B cell (primary cell): ENCODE measurements around the gene CES1. TPM values are rescaled to one million over a fixed set of nuclear protein-coding genes. Genes with fewer than 3 reads are reported as not detected.
"Not testable (repeated sequence)": the region's sequence is repeated elsewhere in the genome, so short reads cannot be mapped to it uniquely, and the experiment has no call there.

Experiments used
- ATAC-seq: fragments of 200-7000 bp; cut with Tn5 transposase; one replicate; pipeline ENCODE4 v1.10.0; 2021; ENCODE audit warnings: low read depth, mild to moderate bottlenecking, moderate number of reproducible peaks, moderate library complexity
- CTCF ChIA-PET: fragments of 350-600 bp; sonication (Branson Sonifier 250); formaldehyde crosslinking; loops from one replicate; lab custom pipeline; 2021; ENCODE audit warnings: antibody characterized with exemption, inconsistent platforms; lab: Charles Lee
- POLR2A ChIA-PET: fragments of 350-600 bp; sonication (Branson Sonifier 250); formaldehyde crosslinking; loops from one replicate; lab custom pipeline; 2021; ENCODE audit warnings: antibody characterized with exemption; lab: Charles Lee
- DNase-seq: peaks from one replicate; pipeline ENCODE4 v3.0.0; 2013
- H2AFZ ChIP-seq: 2 replicates; pipeline ENCODE4 v1.6.1; 2012; ENCODE audit warnings: mild to moderate bottlenecking, low read depth, low read length; ENCODE audit not compliant: insufficient read depth, poor library complexity, severe bottlenecking
- H3K27ac ChIP-seq, 2 donors: 1 replicate in 1 of 2; 2 replicates in 1 of 2; pipeline ENCODE4 v1.5.1; 2012 to 2013; ENCODE audit warnings: low read length in 2 of 2, mild to moderate bottlenecking in 2 of 2, moderate library complexity in 1 of 2
- H3K27me3 ChIP-seq, 4 experiments: fragments of 200-600 bp in 1 of 4; sonication (generic) in 1 of 4; replicated peaks in 1 of 4; 1 replicate in 2 of 4; 2 replicates in 2 of 4; pipeline versions ENCODE4 v1.6.1 to v1.7.0; 2013 to 2016; ENCODE audit warnings: low read length in 3 of 4, mild to moderate bottlenecking in 2 of 4, mixed read lengths in 1 of 4, moderate library complexity in 1 of 4; ENCODE audit not compliant: insufficient read depth in 4 of 4, control insufficient read depth in 3 of 4; ENCODE audit errors: control extremely low read depth in 1 of 4
- H3K36me3 ChIP-seq, 2 experiments: replicated peaks in 1 of 2; 1 replicate in 1 of 2; 2 replicates in 1 of 2; pipeline versions ENCODE4 v1.6.1 to v1.7.1; 2013; ENCODE audit warnings: low read length in 1 of 2; ENCODE audit not compliant: insufficient read depth in 2 of 2, control insufficient read depth in 1 of 2; ENCODE audit errors: control extremely low read depth in 1 of 2, extremely low read depth in 1 of 2
- H3K4me1 ChIP-seq, 2 donors: fragments of 200-600 bp in 1 of 2; sonication (generic) in 1 of 2; 1 replicate in 1 of 2; 2 replicates in 1 of 2; pipeline versions ENCODE4 v1.5.1 to v1.6.1; 2013 to 2017; ENCODE audit warnings: low read length in 2 of 2; ENCODE audit not compliant: control insufficient read depth in 2 of 2, insufficient read depth in 2 of 2
- H3K4me2 ChIP-seq: replicated peaks from 2 replicates; pipeline ENCODE3; 2012; ENCODE audit warnings: mild to moderate bottlenecking, low read depth, low read length; ENCODE audit not compliant: poor library complexity, severe bottlenecking
- H3K4me3 ChIP-seq, 5 experiments: fragments of 200-600 bp in 1 of 5; sonication (generic) in 1 of 5; 1 replicate in 3 of 5; 2 replicates in 2 of 5; pipeline versions ENCODE4 v1.5.1 to v1.7.0; 2011 to 2016; ENCODE audit warnings: low read length in 4 of 5, mild to moderate bottlenecking in 4 of 5, low read depth in 2 of 5, control low read depth in 1 of 5, moderate library complexity in 1 of 5; ENCODE audit not compliant: insufficient read depth in 1 of 5; ENCODE audit errors: control extremely low read depth in 1 of 5, extremely low read depth in 1 of 5
- H3K79me2 ChIP-seq: fragments of 200-600 bp; sonication (generic); one replicate; pipeline ENCODE4 v1.6.0; 2016; ENCODE audit warnings: low read length; ENCODE audit not compliant: control insufficient read depth, insufficient read depth
- H3K9ac ChIP-seq: fragments of 200-600 bp; sonication (generic); 2 replicates; pipeline ENCODE4 v1.6.1; 2017; ENCODE audit warnings: mild to moderate bottlenecking, low read length, moderate library complexity
- H3K9me3 ChIP-seq, 3 donors: one replicate each; pipeline versions ENCODE4 v1.6.1 to v1.7.1; 2013; ENCODE audit warnings: low read length in 2 of 3; ENCODE audit not compliant: control insufficient read depth in 2 of 3, insufficient read depth in 1 of 3; ENCODE audit errors: control extremely low read depth in 1 of 3
- H4K20me1 ChIP-seq: 2 replicates; pipeline ENCODE4 v1.6.0; 2012; ENCODE audit warnings: mild to moderate bottlenecking, low read length; ENCODE audit not compliant: insufficient read depth, control insufficient read depth, poor library complexity, severe bottlenecking
- H3K27ac Mint-ChIP-seq: one replicate; pipeline ENCODE4 v1.8.0; 2021; ENCODE audit warnings: mixed read lengths
- H3K27me3 Mint-ChIP-seq: one replicate; pipeline ENCODE4 v1.8.0; 2021; ENCODE audit warnings: mixed read lengths
- H3K4me1 Mint-ChIP-seq: one replicate; pipeline ENCODE4 v1.8.0; 2021; ENCODE audit warnings: mixed read lengths
- H3K4me3 Mint-ChIP-seq: one replicate; pipeline ENCODE4 v1.8.0; 2021; ENCODE audit warnings: mixed read lengths
- H3K9me3 Mint-ChIP-seq: one replicate; pipeline ENCODE4 v1.8.0; 2022; ENCODE audit warnings: mixed read lengths; ENCODE audit not compliant: insufficient read depth
- CTCF ChIP-seq: fragments of 200-600 bp; IDR thresholded peaks from one replicate; pipeline ENCODE4 v1.8.0; 2022; ENCODE audit warnings: antibody characterized with exemption, mild to moderate bottlenecking
- EZH2 ChIP-seq: IDR thresholded peaks from 2 replicates; pipeline ENCODE4 v1.6.1; 2012; ENCODE audit warnings: borderline replicate concordance, low read depth, mild to moderate bottlenecking, moderate library complexity, low read length; ENCODE audit not compliant: insufficient read depth, poor library complexity, severe bottlenecking
- WGBS: methylation state at CpG from one replicate; pipeline ENCODE4 v1.1.5; 2013; ENCODE audit warnings: missing lambda C conversion rate; ENCODE audit not compliant: insufficient coverage; 5-methylcytosine and 5-hydroxymethylcytosine counted together
- intact Hi-C: fragments of 100-400 bp; cut with micrococcal nuclease; formaldehyde crosslinking; loops from one replicate; pipeline ENCODE4 v1.10.0; 2022
- polyA plus RNA-seq: library from polyadenylated mRNA; depleted of rRNA; stranded (reverse); fragments of >200 nt; gene quantifications from 2 replicates; pipeline ENCODE4 v1.2.3, GENCODE V29; 2012
- total RNA-seq, 2 donors: library from RNA; stranded (reverse); fragments of 120-200 nt in 1 of 2; gene quantifications; 1 replicate in 1 of 2; 2 replicates in 1 of 2; pipeline versions ENCODE4 v1.2.3 to v1.2.4, GENCODE V29; 2013 to 2022

The CES1 gene
- total and polyA plus RNA-seq, 2 donors (not counting 1 experiment from before 2014, with no cell fraction given), result 0.37 to 1.2 TPM

GRCh38 chr16:55861288-55861687 lies 28.4 kb upstream of the CES1 start:
- ChIA-PET CTCF (interaction anchor here (1.2 kb wide), 1 partner anchor 19 kb away, joined by 4 read pairs; no protein-coding TSS in a partner anchor), POLR2A (no interaction called here)
- Histone ChIP-seq H2AFZ (no peak overlapping the region), H3K4me3 (no peak overlapping the region), H3K36me3 (no peaks in the 10 kb centered on the region), H3K9me3 (no peaks in the 10 kb centered on the region), H3K4me2 (no peak overlapping the region), H4K20me1 (no peaks in the 10 kb centered on the region), H3K9ac (no peak overlapping the region), H3K79me2 (no peaks in the 10 kb centered on the region), H3K4me1 (no peaks in the 10 kb centered on the region), H3K27me3 (no peaks in the 10 kb centered on the region), H3K27ac (no peak overlapping the region)
- H3K4me3 Mint-ChIP-seq, result no peak overlapping the region
- no peak for ATAC-seq
- no peaks in the 10 kb centered on the region for H3K4me1 Mint-ChIP-seq
- H3K27ac Mint-ChIP-seq, result no peak overlapping the region
- H3K9me3 Mint-ChIP-seq, result no peaks in the 10 kb centered on the region
- WGBS, result no CpG with 5 or more reads among the region's 4 CpGs
- intact Hi-C loops, result no loop called here
- H3K27me3 Mint-ChIP-seq, result peaks cover 16% of the 10 kb centered on the region
- DNase-seq, result no peak
- TF ChIP-seq CTCF (no peak), EZH2 (no peak)

GRCh38 chr16:55857650-55858049 lies 24.8 kb upstream of the CES1 start:
- H3K4me3 ChIP-seq, H3K4me3 Mint-ChIP-seq, H3K27me3 ChIP-seq, H3K4me1 ChIP-seq, H3K27ac Mint-ChIP-seq, CTCF ChIA-PET, H4K20me1 ChIP-seq, H3K36me3 ChIP-seq, intact Hi-C loops, DNase-seq, H3K9me3 ChIP-seq, POLR2A ChIA-PET, H3K9ac ChIP-seq, H3K9me3 Mint-ChIP-seq, H2AFZ ChIP-seq, H3K79me2 ChIP-seq, H3K4me1 Mint-ChIP-seq, ATAC-seq, H3K4me2 ChIP-seq, H3K27ac ChIP-seq: not testable (repeated sequence)
- peaks cover 19% of the 10 kb centered on the region for H3K27me3 Mint-ChIP-seq
- no CpG with 5 or more reads among the region's 1 CpG for WGBS
